ENCODE data around the gene AMN1. TPM values are rescaled to one million over a fixed set of nuclear protein-coding genes. Genes with fewer than 3 reads are reported as not detected.

AMN1 gene
- total RNA-seq, 4 donors from 2014 or later = 6.5 to 10.5 (median 9.4) TPM

GRCh38 chr12:31655208-31655607 is 73.6 kb downstream of the AMN1 start:
- H3K4me1 ChIP-seq = peaks cover 0 to 18% (median 7%) of the 10 kb centered on the region in 4 donors
- DNase-seq (ENCODE audit: low spot score in 2 of 2) = no peak
- H3K36me3 ChIP-seq = no peaks in the 10 kb centered on the region
- H3K4me3 ChIP-seq = no peak overlapping the region
- H3K9me3 ChIP-seq = no peaks in the 10 kb centered on the region
- H3K27ac ChIP-seq = no peak overlapping the region
- H3K27me3 ChIP-seq = no peaks in the 10 kb centered on the region
- TF ChIP-seq CTCF (IDR thresholded peaks at IDR 0.05) (no peak), POLR2A (IDR thresholded peaks at IDR 0.05) (no peak), EP300 (IDR thresholded peaks at IDR 0.05) (no peak)
- WGBS, 2 donors = 74 to 78% methylated on average over 4 of the region's 4 CpGs

- Histone ChIP-seq H3K27ac (no peak overlapping the region), H3K4me1 (peaks cover 0 to 12% (median 4%) of the 10 kb centered on the region in 4 donors), H3K9me3 (no peaks in the 10 kb centered on the region), H3K36me3 (no peaks in the 10 kb centered on the region), H3K4me3 (no peak overlapping the region), H3K27me3 (no peaks in the 10 kb centered on the region)
- WGBS, 2 donors = 77% methylated on average over 18 of the region's 18 CpGs
- DNase-seq (ENCODE audit: low spot score in 2 of 2) = no peak
- TF ChIP-seq POLR2A (IDR thresholded peaks at IDR 0.05) = no peak
- no peak for TF ChIP-seq CTCF (IDR thresholded peaks at IDR 0.05)
- TF ChIP-seq EP300 (IDR thresholded peaks at IDR 0.05) = no peak
These were observed 76.8 kb downstream of the AMN1 start for GRCh38 chr12:31651893-31652521.

GRCh38 chr12:31650918-31651317 is 77.9 kb downstream of the AMN1 start:
- Histone ChIP-seq H3K9me3 (no peaks in the 10 kb centered on the region), H3K27ac (no peak overlapping the region), H3K36me3 (no peaks in the 10 kb centered on the region), H3K27me3 (no peaks in the 10 kb centered on the region), H3K4me3 (no peak overlapping the region), H3K4me1 (peaks cover 0 to 12% (median 4%) of the 10 kb centered on the region in 4 donors)
- DNase-seq (ENCODE audit: low spot score in 2 of 2) = no peak
- TF ChIP-seq EP300 (IDR thresholded peaks at IDR 0.05) (peak in 1 of 2 donors; percentile 12), CTCF (IDR thresholded peaks at IDR 0.05) (no peak), POLR2A (IDR thresholded peaks at IDR 0.05) (no peak)
- WGBS, 2 donors = 57 to 65% methylated on average over 6 of the region's 6 CpGs

- Histone ChIP-seq H3K27me3 (no peaks in the 10 kb centered on the region), H3K9me3 (no peaks in the 10 kb centered on the region), H3K36me3 (no peaks in the 10 kb centered on the region), H3K4me3 (no peak overlapping the region), H3K4me1 (peaks cover 0 to under 1% (median 0%) of the 10 kb centered on the region in 4 donors), H3K27ac (no peak overlapping the region)
- no peak for TF ChIP-seq EP300 (IDR thresholded peaks at IDR 0.05)
- no peak for TF ChIP-seq POLR2A (IDR thresholded peaks at IDR 0.05)
- no peak for TF ChIP-seq CTCF (IDR thresholded peaks at IDR 0.05)
- no peak for DNase-seq (ENCODE audit: low spot score in 2 of 2)
- WGBS, 2 donors = 45 to 49% methylated on average over 7 of the region's 7 CpGs
These were observed 81.7 kb downstream of the AMN1 start for GRCh38 chr12:31647086-31647491.

- WGBS, 2 donors = 47 to 52% methylated on average over 5 of the region's 5 CpGs
These were observed 82.9 kb downstream of the AMN1 start for GRCh38 chr12:31645924-31646323.

More at GRCh38 chr12:31645924-31646323, 82.9 kb downstream of the AMN1 start:
- no peak for DNase-seq (ENCODE audit: low spot score in 2 of 2)
- no peaks in the 10 kb centered on the region for H3K27me3 ChIP-seq
- no peaks in the 10 kb centered on the region for H3K9me3 ChIP-seq
- H3K27ac ChIP-seq = no peak overlapping the region
- no peak overlapping the region for H3K4me3 ChIP-seq
- no peaks in the 10 kb centered on the region for H3K4me1 ChIP-seq
- H3K36me3 ChIP-seq = no peaks in the 10 kb centered on the region
- TF ChIP-seq EP300 (IDR thresholded peaks at IDR 0.05) (no peak), CTCF (IDR thresholded peaks at IDR 0.05) (no peak), POLR2A (IDR thresholded peaks at IDR 0.05) (no peak)

Data from tibial nerve (tissue), 4 donors.